BJ (cell line): ENCODE data around the gene PARD3. TPM values are rescaled to one million over a fixed set of nuclear protein-coding genes. Genes with fewer than 3 reads are reported as not detected.

ENCODE experiments used
- CTCF ChIA-PET: fragments of 350-600 bp; formaldehyde crosslinking; extraction: SDS; loops from one replicate; lab custom pipeline; 2021; ENCODE audit warnings: antibody characterized with exemption, inconsistent platforms; lab: Yijun Ruan, JAX
- POLR2A ChIA-PET: fragments of 300-600 bp; sonication (Branson Sonifier 250); formaldehyde crosslinking; extraction: SDS; loops from one replicate; lab custom pipeline; 2021; ENCODE audit warnings: antibody characterized with exemption; lab: Charles Lee
- DNase-seq: peaks from one replicate; pipeline ENCODE4 v3.0.0-alpha.2; 2011; ENCODE audit warnings: low read depth
- H3K27me3 ChIP-seq: 2 replicates; pipeline ENCODE4 v1.6.0; 2011; ENCODE audit warnings: low read length; ENCODE audit not compliant: control insufficient read depth, insufficient read depth
- H3K36me3 ChIP-seq: 2 replicates; pipeline ENCODE4 v1.5.1; 2011; ENCODE audit warnings: low read length; ENCODE audit not compliant: control insufficient read depth, insufficient read depth
- H3K4me3 ChIP-seq: 2 replicates; pipeline ENCODE4 v1.5.1; 2011; ENCODE audit warnings: low read depth, mild to moderate bottlenecking, control low read depth, low read length
- CTCF ChIP-seq: IDR thresholded peaks from 2 replicates; pipeline ENCODE4 v1.5.1; 2011; ENCODE audit warnings: low read depth, mild to moderate bottlenecking, control low read depth, inconsistent platforms, low read length, moderate library complexity; ENCODE audit not compliant: insufficient read depth
- polyA plus RNA-seq: library from polyadenylated mRNA; depleted of rRNA; stranded (reverse); fragments of >200 nt; gene quantifications from 2 replicates; pipeline ENCODE4 v1.2.3, GENCODE V29; 2011

The PARD3 gene
- polyA plus RNA-seq, 1 experiment: 17.7 TPM

GRCh38 chr10:34715511-34716187, 99.4 kb downstream of the PARD3 start:
- no peaks in the 10 kb centered on the region for H3K36me3 ChIP-seq
- CTCF ChIA-PET: interaction anchor here (0.6 kb wide), 1 partner anchor 211 kb away, joined by 3 read pairs; no protein-coding TSS in a partner anchor
- no peaks in the 10 kb centered on the region for H3K27me3 ChIP-seq
- H3K4me3 ChIP-seq: no peak overlapping the region
- no peak for TF ChIP-seq CTCF
- POLR2A ChIA-PET: no interaction called here
- no peak for DNase-seq

- Histone ChIP-seq H3K4me3 (no peak overlapping the region), H3K27me3 (no peaks in the 10 kb centered on the region), H3K36me3 (no peaks in the 10 kb centered on the region)
- ChIA-PET CTCF (interaction anchor here (1.2 to 1.7 kb wide), 2 partner anchors 10 to 247 kb away, joined by 3 to 7 read pairs; no protein-coding TSS in a partner anchor), POLR2A (no interaction called here)
- TF ChIP-seq CTCF: no peak
- no peak for DNase-seq
Observed at GRCh38 chr10:34713875-34714274, 101.2 kb downstream of the PARD3 start.

GRCh38 chr10:34711500-34711899, 103.6 kb downstream of the PARD3 start:
- TF ChIP-seq CTCF: no peak
- no peaks in the 10 kb centered on the region for H3K36me3 ChIP-seq
- DNase-seq: no peak
- POLR2A ChIA-PET: no interaction called here
- H3K27me3 ChIP-seq: no peaks in the 10 kb centered on the region
- CTCF ChIA-PET: interaction anchor here (1.2 kb wide), 1 partner anchor 13 kb away, joined by 5 read pairs; no protein-coding TSS in a partner anchor
- no peak overlapping the region for H3K4me3 ChIP-seq

- ChIA-PET CTCF (interaction anchor here (1.0 to 1.4 kb wide), 5 partner anchors 13 to 249 kb away, joined by 3 to 5 read pairs (median 3); no protein-coding TSS in a partner anchor), POLR2A (no interaction called here)
- TF ChIP-seq CTCF: no peak
- Histone ChIP-seq H3K27me3 (no peaks in the 10 kb centered on the region), H3K4me3 (no peak overlapping the region), H3K36me3 (no peaks in the 10 kb centered on the region)
- DNase-seq: no peak
Observed at GRCh38 chr10:34710391-34710751, 104.7 kb downstream of the PARD3 start.

- no peaks in the 10 kb centered on the region for H3K36me3 ChIP-seq
- TF ChIP-seq CTCF: no peak
- no peaks in the 10 kb centered on the region for H3K27me3 ChIP-seq
- CTCF ChIA-PET: interaction anchor here (1.0 to 1.4 kb wide), 5 partner anchors 13 to 250 kb away, joined by 3 to 5 read pairs (median 3); no protein-coding TSS in a partner anchor
- no peak for DNase-seq
- H3K4me3 ChIP-seq: no peak overlapping the region
- POLR2A ChIA-PET: no interaction called here
Observed at GRCh38 chr10:34709637-34710390, 105.3 kb downstream of the PARD3 start.
